Inferior parietal cortex (tissue), 1 donor: ENCODE results near the gene HES3.
"Not testable (repeated sequence)": the region's sequence is repeated elsewhere in the genome, so short reads cannot be mapped to it uniquely, and the experiment has no call there.

ENCODE experiments used
- DNase-seq: peaks from one replicate; pipeline ENCODE4 v3.0.0-alpha.2; 2016; ENCODE audit errors: extremely low spot score

Gene HES3

DNA sequence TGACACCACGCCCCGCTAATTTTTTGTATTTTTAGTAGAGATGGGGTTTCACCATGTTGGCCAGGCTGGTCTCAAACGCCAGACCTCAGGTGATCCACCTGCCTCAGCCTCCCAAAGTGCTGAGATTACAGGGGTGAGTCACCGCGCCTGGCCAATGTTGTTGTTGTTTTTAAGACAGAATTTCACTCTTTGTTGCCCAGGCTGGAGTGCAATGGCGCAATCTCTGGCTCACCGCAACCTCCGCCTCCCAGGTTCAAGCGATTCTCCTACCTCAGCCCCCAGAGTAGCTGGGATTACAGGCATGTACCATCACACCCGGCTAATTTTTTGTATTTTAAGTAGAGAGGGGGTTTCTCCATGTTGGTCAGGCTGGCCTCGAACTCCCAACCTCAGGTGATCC is 24.3 kb upstream of the HES3 start:
- not testable (repeated sequence) for DNase-seq

DNA sequence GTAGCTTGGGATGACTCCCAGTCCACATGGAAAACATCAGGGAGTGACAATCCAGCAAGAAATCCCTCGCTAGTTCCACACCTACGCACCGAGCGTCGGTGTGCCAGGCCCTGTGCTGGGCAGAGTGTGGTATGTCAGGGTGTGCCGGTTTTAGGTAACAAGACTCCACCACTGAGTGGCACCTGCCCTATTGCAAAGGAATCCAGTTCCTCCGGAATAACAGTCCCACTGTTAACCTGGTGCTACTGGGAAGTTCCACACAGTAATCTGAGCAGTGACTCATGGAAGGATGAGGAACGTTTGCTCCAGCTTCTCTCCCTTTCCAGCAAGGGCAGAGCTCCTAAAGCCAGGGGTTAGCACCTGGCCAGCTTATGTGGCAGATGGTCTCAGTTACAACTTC is 23.7 kb upstream of the HES3 start:
- DNase-seq = no peak

DNA sequence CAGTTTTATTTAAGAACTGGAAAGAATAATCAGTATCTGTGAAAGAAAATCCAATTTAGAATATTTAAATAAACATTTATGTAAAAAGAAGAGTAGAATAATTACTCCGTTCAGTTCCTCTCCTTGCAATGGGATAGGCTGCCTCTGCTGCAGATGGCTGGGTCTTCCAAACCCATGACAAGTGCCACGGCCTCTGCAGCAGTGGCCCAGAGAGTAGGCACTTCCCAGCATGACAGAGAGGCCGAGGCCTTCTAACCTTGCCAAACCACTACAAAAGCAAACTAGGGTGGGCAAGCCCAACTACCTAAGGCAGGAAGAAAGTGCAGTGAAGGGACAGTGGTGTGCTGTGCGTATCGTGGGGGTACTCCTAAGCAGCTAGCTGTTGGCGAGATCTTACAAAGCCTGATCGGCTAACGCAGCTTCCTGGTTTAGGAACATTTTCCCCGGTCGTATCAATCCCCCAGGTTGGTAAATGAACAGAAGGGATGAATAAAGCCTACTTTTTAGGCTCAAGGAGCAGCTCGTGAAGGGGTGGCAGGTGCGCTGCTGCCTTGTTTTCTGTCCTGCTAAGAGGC is 22.7 kb upstream of the HES3 start:
- no peak for DNase-seq

DNA sequence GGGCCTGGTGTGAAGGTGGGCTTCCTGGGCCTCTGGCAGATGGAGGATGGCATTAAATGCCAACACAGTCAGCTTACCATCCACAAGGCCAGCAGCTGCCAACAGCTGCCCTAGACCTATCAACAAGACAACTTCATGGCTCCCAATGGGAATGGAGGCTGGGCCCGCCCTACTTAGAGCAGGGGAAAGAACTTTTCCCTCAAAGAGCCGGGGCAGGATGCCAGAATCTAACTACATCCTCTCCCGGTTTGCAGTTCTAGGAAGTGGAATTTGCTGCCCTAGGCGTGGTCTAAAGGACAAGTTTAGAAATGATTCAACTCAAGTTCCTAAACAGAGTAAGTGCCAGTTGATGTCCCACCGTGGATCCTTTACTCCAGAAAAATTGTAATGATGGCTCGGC is 21.3 kb upstream of the HES3 start:
- no peak for DNase-seq

DNA sequence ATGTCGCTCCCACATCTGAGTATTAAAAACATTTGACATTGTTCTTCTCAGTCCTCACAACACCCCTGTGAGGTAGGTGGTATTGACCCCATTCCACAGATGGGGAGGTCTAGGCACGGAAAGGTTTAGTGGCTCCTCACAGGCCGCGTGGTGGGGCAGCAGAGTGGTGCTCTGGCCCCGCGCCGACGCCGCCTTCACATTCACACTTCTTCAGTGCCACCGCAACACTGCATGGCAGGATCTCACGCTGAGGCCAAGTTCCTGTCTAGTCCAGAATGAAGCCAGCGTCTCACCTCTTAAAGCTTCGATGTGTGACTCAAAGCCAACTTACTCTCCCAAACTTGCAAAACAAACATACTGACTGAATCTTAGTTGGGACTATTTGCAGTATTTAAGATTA is 20.4 kb upstream of the HES3 start:
- DNase-seq = no peak

DNA sequence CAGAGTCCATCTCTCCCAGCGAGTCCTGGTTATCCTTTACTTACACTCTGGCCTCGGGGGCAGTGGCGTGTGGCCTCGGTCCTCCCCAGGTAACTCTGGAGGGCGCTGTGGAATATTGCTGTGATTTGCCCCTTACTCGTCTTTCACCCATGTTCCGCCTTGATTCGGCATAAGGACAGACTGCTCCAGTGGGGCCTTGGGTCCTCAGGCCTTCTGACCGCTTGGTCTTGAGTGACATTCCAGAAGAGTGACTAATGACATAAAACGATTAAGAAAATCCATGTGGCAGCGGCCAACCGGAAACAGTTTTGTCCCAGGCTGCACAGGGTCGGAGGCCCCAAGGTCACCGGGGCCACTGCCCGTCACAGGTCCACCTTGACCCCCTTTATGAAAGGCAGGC is 19.3 kb upstream of the HES3 start:
- no peak for DNase-seq

DNA sequence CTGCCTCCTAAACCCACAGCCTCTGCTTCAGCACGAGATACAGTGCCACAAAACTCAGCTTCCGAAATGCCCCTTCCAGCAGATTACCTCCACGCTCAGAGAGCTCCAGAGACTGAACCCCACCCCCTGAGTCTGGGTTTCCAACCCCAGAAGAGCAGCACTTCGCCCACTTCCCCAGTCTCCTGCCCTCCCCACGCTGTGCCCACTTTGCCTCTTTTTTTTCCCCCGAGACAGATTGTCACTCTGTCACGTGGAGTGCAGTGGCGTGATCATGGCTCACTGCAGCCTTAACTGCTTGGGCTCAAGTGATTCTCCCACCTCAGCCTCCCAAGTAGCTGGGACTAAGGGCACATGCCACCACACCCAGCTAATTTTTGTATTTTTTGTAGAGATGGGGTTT is 18.3 kb upstream of the HES3 start:
- DNase-seq = no peak

DNA sequence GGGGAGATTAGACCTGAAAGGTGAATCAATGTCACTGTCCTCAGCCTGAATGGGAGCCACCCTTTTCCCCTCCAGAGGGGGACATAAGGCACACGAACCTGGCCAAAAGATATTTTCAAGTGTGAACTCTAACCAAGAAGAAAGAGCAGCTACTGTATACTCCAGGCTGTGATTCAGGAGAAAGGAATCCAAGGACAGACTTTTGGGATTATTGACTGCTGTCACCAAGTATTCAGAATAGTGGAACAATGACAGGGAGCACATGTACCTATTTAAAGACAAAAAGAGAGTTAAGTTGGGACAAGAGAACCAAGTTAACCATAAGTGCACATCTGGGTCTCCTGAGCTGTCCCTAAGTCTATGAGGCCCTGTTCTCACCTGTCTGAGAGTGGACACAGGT is 10.6 kb upstream of the HES3 start:
- no peak for DNase-seq

DNA sequence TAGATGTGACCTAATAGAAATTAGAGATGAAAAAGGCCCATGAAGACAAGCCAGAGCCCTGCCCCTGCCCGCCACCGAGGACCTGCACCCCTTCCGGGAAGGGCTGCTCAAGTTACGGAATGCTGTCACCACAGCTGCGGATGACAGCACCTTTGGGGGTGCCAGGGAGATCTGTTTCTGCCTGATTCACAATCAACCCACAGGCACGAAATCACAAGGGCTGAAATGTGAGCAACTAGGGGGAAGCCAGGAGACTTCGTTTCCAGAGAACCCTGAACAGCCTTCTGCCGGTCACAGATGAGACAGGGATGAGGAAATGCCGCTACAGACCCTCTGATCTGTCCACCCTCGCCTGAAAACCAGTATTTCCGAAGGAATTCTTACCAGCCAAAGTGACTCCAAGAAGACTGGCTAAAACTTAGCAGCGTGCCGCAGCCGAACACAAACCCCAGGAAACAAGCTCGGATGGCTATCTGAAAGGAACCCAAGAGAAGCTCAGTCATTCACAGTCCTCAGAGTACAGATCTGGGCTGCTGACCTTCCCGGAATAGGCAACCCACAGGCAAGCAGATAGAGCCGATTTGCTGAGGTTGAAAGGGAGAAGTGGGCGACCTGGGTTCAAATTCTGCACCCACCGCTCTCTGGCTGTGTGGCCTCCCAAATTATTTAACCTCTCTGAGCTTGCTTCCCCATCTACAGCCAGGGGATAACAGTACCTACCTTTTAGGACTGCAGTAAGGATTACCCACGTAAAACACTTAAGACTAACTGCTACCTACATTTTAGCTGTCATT is 9.3 kb upstream of the HES3 start:
- no peak for DNase-seq

DNA sequence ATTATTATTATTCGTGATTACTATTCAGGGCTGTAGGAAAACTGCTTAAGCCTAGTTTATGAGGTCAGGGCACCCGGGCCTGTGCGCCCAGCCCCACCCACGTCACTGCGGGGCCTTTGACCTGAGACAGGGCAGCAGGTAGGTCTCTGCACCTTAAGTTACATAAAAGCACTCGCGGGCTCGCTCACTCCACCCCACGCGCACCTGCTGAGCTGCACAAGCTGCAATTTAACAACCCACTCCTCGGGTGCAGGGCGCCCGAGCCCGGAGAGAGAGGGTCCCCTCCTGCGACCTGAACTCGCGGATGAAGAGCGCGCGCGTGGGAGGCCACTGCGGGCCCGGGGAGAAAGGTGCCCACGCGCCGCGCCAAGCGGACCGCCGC is 8.7 kb upstream of the HES3 start:
- DNase-seq = no peak

DNA sequence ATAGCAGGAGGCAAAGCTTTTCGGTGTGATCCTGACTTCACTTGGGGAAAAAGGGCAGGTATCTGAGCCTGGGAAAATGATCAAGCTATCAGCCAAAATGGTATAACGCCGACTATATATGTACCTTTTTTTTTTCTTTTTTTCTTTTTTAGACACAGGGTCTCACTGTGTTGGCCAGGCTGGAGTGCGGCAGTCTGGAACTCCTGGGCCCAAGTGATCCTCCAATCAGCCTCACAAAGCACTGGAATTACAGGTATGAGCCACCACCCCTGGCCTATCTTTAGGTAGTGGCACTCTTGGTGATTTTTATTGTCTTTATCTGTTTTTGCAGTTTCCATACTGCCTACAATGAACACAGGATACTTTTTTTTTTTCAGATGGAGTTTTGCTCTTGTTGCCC is 6.9 kb upstream of the HES3 start:
- DNase-seq = no peak

DNA sequence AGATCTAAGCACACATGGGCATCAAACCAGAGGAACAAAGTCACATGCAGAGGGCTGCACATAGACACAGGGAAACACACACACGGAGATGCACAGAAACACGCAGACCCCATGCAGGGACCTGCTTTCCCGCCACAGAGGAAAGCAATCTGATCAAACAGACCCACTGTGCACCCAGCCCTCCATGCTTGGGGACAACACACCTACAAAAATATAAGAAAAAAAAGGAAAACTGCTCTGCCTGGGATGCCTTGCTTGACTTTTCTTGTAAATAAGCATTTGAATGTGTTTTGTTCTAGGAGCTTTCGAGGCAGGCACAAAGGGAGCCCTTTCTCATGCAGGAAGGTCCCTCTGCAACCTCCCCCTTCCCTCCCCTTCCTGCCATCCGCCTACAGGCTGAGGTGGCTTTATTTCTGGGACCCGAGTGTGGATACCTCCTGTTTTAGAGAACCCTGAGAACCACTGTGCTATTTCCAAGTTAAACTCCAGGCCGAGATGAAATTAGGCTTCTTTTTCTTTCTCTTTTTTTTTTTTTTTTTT is 4.7 kb upstream of the HES3 start:
- no peak for DNase-seq

DNA sequence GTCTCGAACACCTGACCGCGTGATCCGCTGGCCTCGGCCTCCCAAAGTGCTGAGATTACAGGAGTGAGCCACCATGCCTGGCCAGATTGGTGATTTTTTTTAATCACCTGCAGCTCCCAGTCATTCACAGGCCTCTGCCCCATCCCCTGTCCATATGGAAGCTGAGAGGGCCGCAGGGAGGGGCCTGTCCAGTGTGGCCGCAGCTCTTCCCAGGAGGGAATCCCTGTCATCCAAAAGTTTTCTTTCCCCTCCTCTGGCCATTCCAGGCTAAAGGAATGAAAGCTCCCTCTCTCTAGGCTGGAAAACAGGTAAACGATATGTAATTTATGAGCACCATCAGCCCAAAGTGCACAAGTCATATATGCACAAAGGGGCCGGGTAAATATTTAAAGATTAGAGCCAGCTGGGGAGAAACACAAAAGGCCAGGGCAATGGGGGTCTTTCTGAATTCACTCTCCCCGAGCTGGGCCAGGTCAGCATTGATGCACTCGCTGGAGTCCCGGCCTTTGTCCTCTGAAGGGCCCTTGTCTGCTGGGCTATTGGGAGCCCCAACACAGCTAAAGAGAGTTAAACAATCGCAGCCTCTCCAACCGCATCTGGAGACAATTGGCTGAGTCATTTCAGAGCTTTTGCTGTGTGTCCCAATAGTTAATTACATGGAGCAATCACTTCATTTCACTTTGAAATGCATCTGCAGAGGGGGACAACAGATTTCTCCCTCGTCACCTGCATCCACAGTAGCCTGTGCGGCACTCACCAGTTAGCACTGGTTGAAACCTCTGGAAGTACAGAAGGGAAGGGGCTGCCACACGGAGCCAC is 3.8 kb upstream of the HES3 start:
- no peak for DNase-seq

DNA sequence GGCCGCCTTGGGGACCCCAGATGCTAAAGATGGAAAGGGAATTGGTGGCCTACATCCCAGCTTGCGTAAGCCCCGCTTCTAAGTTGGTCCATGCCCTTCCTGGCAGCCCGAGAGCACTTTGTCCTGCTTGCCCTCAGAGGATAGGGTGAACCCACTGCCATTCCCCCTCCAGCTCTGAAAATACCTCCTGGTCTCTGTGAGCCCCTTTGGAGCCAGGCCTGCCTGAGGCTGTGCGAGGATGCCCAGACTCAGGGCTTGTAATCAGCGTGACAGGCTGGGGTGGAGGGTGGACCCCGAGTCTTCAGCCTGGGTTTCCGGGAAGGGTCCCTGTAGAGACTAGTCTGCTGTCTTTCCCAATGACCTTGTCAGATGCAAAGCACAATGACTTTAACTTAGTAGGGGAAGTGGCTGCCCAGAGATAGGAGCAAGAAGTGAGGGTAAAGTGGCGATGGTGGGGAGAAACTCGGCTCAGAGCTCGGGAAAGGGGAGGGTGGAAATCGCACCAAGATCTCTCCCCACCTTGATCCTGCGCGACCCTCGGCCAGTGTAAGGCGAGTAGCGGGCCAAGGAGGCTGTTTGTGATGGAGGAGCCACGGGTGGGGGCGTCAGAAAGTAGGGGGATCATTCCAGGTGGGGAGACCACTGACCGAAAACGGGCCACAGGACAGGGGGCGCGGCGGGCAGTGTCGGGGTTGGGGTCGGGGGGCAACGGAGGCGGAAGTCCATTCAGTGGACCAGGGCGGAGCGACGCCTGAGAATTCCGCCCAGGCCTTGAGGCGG is 2.7 kb upstream of the HES3 start:
- DNase-seq = no peak

DNA sequence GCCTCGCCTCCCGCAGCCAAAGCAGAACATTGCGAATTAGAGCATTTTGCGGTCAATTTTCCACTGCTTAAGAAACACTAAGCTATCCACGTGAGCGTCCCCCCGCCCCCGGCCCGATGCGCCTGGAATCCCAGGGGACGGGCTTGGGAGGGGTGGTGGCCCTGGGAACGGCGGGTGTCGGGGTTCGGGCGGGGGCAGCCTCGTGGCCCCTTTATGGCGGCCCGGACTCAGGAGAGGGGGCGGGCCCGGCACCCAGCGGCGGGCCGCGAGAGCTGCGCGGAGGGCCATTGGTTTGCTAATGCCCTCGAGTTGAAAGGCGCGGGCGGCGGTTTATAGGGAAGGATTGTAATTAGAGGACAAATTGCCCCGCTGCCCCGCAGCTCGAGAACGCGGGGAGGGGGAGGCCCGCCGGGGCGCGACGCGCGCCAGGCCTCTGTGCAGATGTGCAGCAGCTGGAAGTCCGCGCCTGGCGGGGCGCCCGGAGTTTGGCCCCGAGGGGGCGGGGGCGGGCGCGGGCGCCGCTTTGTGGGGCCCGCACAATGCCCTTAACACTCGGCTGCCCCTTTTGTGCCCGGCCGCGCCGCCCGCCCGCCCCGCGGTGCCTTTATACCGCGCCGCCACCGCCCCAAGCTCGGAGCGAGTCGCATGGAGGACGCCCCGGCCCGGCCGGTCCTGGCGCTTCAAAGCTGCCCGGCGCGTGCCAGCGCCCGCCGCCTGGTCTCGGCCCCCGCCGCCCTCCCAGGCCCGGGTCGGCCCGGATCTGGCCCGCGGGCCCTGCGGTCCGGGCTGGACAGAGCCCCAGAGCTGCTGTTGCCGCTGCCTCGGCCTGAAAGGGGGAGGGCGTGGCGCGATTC is 1.9 kb upstream of the HES3 start:
- DNase-seq = no peak

DNA sequence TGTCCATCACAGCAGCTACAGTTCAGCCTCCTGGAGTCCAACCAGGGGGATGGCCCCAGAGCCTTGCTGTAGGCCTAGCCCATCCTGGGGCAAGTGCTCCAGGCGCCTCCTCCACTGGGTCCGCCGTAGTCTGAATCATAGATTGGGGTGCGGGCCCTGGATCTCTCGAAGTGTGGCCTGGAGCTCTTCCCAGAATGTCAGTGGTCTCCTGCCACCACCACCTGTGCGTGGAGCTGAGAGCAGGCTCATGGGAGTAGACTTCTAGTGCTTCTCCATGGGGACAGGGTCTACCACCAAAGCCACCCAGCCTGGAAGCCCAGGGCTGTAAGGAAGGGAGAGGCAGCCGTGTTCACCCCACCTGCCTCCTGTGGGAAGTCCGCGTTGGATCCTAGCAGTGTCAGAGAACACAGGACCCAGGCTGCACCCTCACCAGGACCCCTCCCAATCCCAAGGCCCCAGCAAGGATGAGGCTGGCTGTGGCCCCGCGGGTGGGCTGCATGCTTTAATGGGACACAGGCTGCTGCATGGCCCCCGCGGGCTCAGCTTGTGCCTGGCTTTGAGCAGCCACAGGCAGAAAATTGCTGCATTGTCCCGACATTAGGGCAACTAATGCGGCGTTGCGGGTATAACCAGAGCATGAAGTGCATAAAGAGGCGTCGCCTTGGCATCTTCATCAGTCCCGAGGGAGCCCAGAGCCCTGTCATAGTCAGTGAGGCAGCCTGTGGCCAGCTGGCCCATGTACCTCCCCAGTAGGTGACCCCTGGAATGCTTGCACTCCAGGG is 735 bp upstream of the HES3 start:
- DNase-seq = no peak

DNA sequence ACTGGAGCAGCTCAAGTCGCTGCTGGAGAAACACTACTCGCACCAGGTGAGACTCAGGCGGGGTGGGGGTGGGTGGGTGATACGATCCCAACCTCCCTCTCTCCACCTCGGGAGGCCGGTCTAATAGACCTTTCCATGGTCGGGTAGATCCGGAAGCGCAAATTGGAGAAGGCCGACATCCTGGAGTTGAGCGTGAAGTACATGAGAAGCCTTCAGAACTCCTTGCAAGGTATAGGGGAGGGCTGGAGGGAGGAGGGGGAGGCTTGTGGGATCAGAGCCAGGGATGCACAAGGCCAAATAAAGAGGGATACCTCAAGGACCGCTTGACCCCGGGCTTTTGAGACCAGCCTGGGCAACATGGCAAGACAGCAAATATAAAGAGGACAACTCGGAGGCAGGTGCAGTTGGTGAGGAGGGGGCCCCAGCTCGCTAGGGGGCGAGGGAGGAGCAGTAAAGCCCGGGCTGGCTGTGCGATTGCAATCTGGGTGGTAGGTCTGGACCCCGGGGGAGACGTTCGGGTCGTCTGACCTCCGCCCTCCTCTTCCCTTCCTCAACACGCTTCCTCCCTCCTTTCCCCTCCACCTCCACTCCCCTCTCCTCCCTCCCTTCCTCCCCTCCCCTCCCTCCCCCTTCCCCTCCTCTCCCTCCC is 546 bp downstream of the HES3 start:
- no peak for DNase-seq

DNA sequence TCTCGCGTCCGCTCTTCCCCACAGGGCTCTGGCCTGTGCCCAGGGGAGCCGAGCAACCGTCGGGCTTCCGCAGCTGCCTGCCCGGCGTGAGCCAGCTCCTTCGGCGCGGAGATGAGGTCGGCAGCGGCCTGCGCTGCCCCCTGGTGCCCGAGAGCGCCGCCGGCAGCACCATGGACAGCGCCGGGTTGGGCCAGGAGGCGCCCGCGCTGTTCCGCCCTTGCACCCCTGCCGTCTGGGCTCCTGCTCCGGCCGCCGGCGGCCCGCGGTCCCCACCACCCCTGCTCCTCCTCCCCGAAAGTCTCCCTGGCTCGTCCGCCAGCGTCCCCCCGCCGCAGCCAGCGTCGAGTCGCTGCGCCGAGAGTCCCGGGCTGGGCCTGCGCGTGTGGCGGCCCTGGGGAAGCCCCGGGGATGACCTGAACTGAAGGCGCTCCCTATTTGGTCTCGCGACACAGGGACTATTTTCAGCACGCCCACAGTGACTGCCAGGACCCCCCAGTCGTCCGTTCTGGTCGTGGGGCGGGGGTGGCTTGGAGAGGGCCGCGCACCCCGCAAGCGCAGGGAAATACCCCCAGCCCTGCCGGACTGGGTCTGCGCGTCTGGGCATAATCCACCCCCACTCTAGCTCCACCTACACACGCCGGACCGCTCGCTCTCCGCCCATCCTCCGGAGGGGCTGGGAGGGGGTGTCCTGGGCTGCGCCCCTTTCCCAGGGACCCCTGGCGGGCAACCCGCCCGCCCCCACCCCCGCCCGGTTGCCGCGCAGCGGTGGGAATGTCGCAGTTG is 1.3 kb downstream of the HES3 start:
- peak; percentile 56 for DNase-seq
